GM19467 (cell line): ENCODE data around the gene MICAL3.
"Not testable (repeated sequence)": the region's sequence is repeated elsewhere in the genome, so short reads cannot be mapped to it uniquely, and the experiment has no call there.

Experiments
- ATAC-seq: cut with Tn5 transposase; IDR thresholded peaks from one replicate; pipeline ENCODE4 v1.9.1; 2021; ENCODE audit warnings: mild to moderate bottlenecking, moderate library complexity; ENCODE audit not compliant: unreplicated experiment

The MICAL3 gene

GRCh38 chr22:17939579-17939978 is 84.8 kb downstream of the MICAL3 start:
- no peak for ATAC-seq

- ATAC-seq: no peak
Observed at GRCh38 chr22:17939011-17939410, 85.3 kb downstream of the MICAL3 start.

DNA sequence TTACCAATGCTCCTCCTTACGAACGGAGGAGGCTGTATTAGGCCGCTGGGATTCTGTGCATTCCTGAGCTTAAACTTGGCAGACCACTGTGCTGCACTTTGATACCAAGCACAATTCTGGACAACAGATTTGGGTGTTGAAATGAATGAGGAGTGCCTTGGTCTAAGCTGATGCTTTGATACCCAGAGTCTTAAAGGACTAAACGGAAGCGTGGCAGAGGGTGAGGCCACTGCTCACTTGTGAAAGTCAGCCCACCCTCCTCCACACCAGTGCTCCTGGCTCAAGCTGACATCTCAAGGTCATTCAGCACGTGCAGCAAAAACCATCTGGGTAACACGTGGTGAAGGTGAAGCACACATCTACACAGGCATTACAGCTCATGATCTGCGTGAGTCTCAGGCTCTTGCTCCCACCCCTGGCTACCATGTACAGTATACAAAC is 85.9 kb downstream of the MICAL3 start:
- ATAC-seq: no peak

GRCh38 chr22:17932457-17932856 is 91.9 kb downstream of the MICAL3 start:
- not testable (repeated sequence) for ATAC-seq

DNA sequence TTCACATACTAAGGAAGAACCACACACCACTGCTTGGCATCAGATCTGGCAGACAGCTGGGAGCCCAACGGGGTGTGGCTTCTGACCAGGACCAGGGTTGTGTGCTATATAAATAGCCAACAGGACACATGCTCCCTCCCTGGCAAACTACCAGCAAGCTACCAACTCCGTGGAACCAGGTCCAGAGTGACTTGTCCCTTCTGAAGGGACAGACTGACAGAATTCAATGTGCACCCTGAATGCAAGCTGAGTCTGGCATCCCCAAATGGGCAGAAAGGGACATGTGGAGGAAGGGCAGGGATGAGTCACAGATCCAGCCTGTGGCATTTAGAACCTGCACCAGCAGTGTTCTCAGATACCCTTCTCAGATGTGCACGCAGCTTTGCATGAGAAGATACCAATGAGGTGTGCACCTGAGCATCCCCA is 92.9 kb downstream of the MICAL3 start:
- ATAC-seq: no peak

DNA sequence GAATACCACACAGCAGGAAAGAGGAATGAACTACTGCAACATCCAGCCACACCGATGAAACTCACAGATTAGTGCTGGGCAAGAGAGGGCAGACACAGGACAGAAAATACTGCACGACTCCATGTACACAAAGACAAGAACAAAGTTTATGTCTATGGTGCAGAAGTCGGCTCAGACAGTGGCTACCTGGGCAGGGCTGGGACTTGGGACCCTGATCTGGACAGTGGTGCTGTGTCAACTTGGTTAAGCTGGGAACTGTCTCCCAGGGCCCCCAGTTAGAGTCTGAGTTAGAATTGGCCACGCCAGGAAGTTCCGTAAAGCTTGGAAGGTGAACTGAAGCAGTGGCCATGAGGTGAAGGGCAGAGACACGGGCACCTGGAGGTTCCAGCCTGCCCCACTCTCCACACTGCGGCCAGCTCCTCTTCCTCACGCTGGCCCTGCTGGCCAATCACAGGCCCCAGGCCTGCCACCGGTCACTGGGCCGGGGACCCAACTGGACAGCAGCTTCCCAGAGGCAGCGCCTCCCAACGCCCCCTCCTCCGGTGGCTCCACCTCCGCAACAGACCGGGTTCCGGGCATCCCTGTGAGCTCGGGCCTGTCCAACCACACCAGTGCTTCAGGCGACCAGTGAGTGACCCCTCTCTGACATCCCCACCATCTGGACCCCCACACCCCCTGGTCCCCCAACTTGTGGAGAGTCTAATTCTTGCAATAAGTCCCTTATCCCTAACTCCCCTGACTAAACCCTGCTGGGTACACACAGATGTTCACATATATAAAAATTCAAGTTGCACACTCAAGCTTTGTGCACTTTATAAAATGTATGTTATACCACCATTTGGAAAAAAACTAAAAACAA is 93.7 kb downstream of the MICAL3 start:
- ATAC-seq: no peak

GRCh38 chr22:17929909-17930308 is 94.5 kb downstream of the MICAL3 start:
- no peak for ATAC-seq

DNA sequence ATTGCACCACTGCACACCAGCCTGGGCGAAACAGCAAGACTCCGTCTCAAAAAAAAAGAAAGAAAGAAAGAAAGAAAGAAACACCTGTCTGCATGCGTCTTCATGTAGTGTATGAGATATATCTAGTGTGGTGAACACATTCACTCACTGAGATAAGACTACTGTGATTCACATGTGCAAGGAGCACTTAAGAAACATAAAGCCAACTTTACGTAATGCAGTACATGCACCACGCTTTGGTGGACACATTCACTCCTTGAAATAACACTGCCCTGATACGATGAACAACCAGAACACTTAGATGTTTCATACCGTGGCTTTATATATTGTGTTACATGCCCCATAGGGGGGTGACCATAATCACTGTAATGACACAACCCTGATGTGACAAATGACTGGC is 96.0 kb downstream of the MICAL3 start:
- no peak for ATAC-seq

GRCh38 chr22:17927062-17927461 is 97.3 kb downstream of the MICAL3 start:
- ATAC-seq: no peak

GRCh38 chr22:17926516-17926915 is 97.8 kb downstream of the MICAL3 start:
- ATAC-seq: no peak

GRCh38 chr22:17925431-17925841 is 98.9 kb downstream of the MICAL3 start:
- ATAC-seq: no peak

DNA sequence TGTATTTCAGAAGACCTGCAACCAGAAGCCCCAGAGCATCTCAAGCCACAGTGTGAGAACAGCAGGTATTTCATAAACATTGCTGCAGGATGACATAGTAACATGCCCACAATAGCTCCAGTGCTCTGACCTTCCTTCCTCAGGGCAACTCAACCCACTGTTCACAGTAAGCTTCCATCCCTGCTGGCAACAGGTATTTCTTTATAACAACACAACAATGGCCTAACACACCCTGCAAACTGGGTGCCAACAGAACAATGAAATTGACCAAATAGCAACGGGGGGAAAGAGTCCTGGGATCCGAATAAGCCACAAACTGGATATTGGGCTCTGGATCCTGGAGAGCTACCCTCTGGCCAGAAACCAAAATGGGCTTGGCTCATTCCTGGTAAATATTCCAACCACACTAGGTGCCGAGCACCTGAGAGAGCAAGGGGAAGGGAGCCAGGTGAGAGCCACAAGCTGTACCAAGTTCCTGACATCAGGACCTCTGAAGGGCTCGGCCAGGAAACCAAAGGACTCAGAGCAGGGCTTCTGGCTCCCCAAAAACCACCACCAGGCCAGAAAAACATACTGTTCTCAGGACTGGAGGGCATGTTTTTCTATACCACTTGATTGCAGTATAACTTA is 99.5 kb downstream of the MICAL3 start:
- no peak for ATAC-seq

DNA sequence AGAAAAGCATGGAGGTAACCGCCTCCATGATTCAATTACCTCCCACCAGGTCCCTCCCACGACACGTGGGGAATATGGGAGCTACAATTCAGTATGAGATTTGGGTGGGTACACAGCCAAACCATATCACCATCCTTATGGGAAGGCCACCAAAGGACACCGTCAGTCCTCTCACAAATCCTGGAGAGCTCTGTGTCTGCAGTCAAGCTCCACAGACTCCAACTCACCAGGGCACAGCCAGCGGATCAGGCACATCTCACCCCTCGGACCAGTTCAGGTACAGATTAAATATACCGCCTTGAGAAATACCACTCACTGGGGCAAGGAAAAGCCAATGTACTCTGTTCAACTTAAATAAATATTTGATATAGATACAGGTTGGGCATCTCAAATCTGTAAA is 100.3 kb downstream of the MICAL3 start:
- ATAC-seq: no peak

DNA sequence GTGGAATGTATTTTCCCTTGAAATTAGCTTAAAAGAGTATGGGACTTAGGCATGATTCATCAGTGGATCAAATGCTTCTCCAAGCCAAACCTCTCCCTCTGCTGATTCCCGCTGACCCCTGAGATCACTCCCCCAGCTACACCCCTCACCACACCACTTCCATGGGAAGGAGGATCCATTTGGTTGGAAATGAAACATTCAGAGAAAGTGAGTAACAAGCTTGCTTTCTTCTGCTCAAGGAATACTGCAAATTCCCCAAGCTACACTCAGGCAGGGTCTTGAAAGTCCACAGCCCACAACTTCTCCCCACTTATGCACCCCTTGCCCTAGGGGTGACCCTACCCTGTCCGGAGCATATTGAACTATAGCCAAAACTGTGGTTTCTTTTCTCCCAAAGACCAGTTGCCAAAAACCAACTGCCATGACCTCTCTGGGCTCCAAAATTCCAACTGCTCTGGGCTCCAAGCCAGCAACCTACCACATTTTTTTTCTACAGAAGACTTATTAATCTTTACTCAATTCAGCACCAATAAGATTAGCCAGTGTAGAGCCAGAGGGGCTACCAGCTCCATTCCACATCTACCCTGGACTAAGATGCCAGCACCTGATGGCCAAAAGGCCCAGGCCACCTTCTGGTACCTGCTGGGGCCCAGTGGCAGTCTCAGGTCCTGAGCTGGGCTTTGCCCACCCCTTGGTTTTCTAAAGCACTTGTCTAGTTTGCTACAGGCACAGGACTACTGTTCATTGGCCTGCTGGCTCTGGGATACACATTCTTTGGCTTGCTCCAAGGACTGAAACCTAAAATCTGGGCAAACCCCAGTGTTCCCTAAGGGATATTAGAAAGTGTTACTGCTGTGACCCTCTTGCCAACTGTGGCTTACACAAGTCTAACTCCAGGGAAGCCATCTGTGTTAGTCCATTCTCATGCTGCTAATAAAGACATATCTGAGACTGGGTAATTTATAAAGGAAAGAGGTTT is 101.1 kb downstream of the MICAL3 start:
- ATAC-seq: no peak

- no peak for ATAC-seq
Observed at GRCh38 chr22:17921871-17922821, 102.2 kb downstream of the MICAL3 start.

DNA sequence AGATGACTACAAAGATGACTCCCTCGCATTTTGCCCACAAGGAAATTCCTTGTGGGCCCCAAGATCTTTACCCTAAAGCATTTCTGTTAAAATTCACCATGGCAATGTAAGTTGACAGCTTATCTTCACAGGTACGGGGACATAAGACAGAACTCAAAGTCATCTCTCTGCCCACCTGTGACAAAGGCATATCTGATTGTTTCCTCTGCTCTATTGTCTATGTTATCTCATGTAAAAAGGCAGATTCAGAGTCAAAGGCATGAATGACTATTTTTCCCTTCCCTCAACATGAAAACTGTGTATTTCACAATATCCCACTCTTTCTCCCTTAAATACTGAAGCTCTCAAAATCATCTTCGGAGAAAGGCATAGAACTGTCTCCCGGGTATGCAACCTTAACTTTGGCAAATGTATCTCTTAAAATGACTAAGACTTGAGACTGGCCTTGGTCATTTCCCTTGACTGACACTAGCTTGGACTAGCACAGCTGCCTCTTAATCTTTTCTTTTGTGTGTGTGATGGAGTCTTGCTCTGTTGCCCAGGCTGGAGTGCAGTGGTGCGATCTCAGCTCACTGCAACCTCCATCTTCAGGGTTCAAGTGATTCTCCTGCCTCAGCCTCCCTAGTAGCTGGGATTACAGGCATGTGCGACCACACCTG is 103.2 kb downstream of the MICAL3 start:
- no peak for ATAC-seq

- no peak for ATAC-seq
Observed at GRCh38 chr22:17920145-17920605, 104.2 kb downstream of the MICAL3 start.

- ATAC-seq: no peak
Observed at GRCh38 chr22:17919276-17920144, 104.9 kb downstream of the MICAL3 start.
